CD14-positive monocyte (primary cell): ENCODE measurements around the gene ALDH7A1. TPM values are rescaled to one million over a fixed set of nuclear protein-coding genes. Genes with fewer than 3 reads are reported as not detected.
A peak's percentile ranks its signal among the peaks of the same experiment; 100 is the strongest.

Source experiments
- DNase-seq, 3 donors: peaks; one replicate each; pipeline ENCODE4 v3.0.0-alpha.2; 2011 to 2022
- H2AFZ ChIP-seq: 2 replicates; pipeline ENCODE4 v1.6.0; 2012; ENCODE audit warnings: mild to moderate bottlenecking, low read depth, low read length, inconsistent platforms; ENCODE audit not compliant: insufficient read depth, poor library complexity, severe bottlenecking
- H3K27ac ChIP-seq, 2 donors: 1 replicate in 1 of 2; 2 replicates in 1 of 2; pipeline ENCODE4 v1.5.1; 2012 to 2013; ENCODE audit warnings: low read length in 2 of 2, control low read depth in 1 of 2, inconsistent platforms in 1 of 2, low read depth in 1 of 2, mild to moderate bottlenecking in 1 of 2
- H3K27me3 ChIP-seq, 2 donors: one replicate each; pipeline versions ENCODE4 v1.6.0 to v1.6.1; 2011 to 2013; ENCODE audit warnings: low read length in 2 of 2; ENCODE audit not compliant: control insufficient read depth in 2 of 2, insufficient read depth in 2 of 2
- H3K36me3 ChIP-seq, 2 donors: replicated peaks in 1 of 2; 1 replicate in 1 of 2; 2 replicates in 1 of 2; pipeline versions ENCODE4 v1.5.1 to v1.6.1; 2012 to 2013; ENCODE audit warnings: low read length in 2 of 2, control low read depth in 1 of 2, inconsistent platforms in 1 of 2, mild to moderate bottlenecking in 1 of 2; ENCODE audit not compliant: insufficient read depth in 2 of 2, control insufficient read depth in 1 of 2
- H3K4me1 ChIP-seq, 2 donors: 1 replicate in 1 of 2; 2 replicates in 1 of 2; pipeline versions ENCODE4 v1.5.1 to v1.6.1; 2012 to 2013; ENCODE audit warnings: low read length in 2 of 2, control low read depth in 1 of 2, inconsistent platforms in 1 of 2, mild to moderate bottlenecking in 1 of 2, moderate library complexity in 1 of 2; ENCODE audit not compliant: insufficient read depth in 2 of 2, control insufficient read depth in 1 of 2
- H3K4me2 ChIP-seq: replicated peaks from 2 replicates; pipeline ENCODE3; 2012; ENCODE audit warnings: low read length, moderate library complexity, mild to moderate bottlenecking; ENCODE audit not compliant: poor library complexity, severe bottlenecking; ENCODE audit errors: extremely low read depth
- H3K4me3 ChIP-seq, 3 experiments: fragments of 200-600 bp in 1 of 3; sonication (generic) in 1 of 3; replicated peaks in 1 of 3; 1 replicate in 2 of 3; 2 replicates in 1 of 3; pipeline ENCODE4 v1.5.1; 2011 to 2013; ENCODE audit warnings: low read length in 3 of 3, mild to moderate bottlenecking in 3 of 3, control low read depth in 2 of 3, low read depth in 2 of 3, inconsistent platforms in 1 of 3, moderate library complexity in 1 of 3
- H3K79me2 ChIP-seq: 2 replicates; pipeline ENCODE4 v1.6.0; 2012; ENCODE audit warnings: mild to moderate bottlenecking, control low read depth, inconsistent platforms, low read length, moderate library complexity; ENCODE audit not compliant: insufficient read depth
- H3K9ac ChIP-seq: 2 replicates; pipeline ENCODE4 v1.6.0; 2017; ENCODE audit warnings: low read length, mild to moderate bottlenecking; ENCODE audit not compliant: insufficient read depth, poor library complexity, severe bottlenecking
- H3K9me3 ChIP-seq, 2 donors: replicated peaks in 1 of 2; 1 replicate in 1 of 2; 2 replicates in 1 of 2; pipeline versions ENCODE4 v1.5.1 to v1.6.1; 2012 to 2013; ENCODE audit warnings: low read length in 2 of 2, control low read depth in 1 of 2; ENCODE audit not compliant: control insufficient read depth in 1 of 2, insufficient read depth in 1 of 2
- H4K20me1 ChIP-seq: 2 replicates; pipeline ENCODE4 v1.6.0; 2012; ENCODE audit warnings: mild to moderate bottlenecking, low read length, control low read depth, moderate library complexity; ENCODE audit not compliant: insufficient read depth
- H3K27ac Mint-ChIP-seq, 7 donors: one replicate each; pipeline ENCODE4 v1.8.0; 2020; ENCODE audit warnings: mild to moderate bottlenecking in 7 of 7, mixed read lengths in 7 of 7, moderate library complexity in 6 of 7, inconsistent platforms in 2 of 7
- H3K27me3 Mint-ChIP-seq, 3 donors: one replicate each; pipeline ENCODE4 v1.8.0; 2021 to 2022; ENCODE audit warnings: low read depth in 3 of 3, mild to moderate bottlenecking in 3 of 3, mixed read lengths in 3 of 3, moderate library complexity in 3 of 3, inconsistent platforms in 1 of 3
- H3K36me3 Mint-ChIP-seq, 2 donors: one replicate each; pipeline ENCODE4 v1.8.0; 2020; ENCODE audit warnings: mixed read lengths in 2 of 2, inconsistent platforms in 1 of 2, mild to moderate bottlenecking in 1 of 2
- H3K4me1 Mint-ChIP-seq: one replicate; pipeline ENCODE4 v1.8.0; 2020; ENCODE audit warnings: mild to moderate bottlenecking, mixed read lengths
- H3K4me3 Mint-ChIP-seq, 2 donors: one replicate each; pipeline ENCODE4 v1.8.0; 2020; ENCODE audit warnings: mild to moderate bottlenecking in 2 of 2, mixed read lengths in 2 of 2, moderate library complexity in 1 of 2
- H3K9me3 Mint-ChIP-seq, 7 donors: one replicate each; pipeline ENCODE4 v1.8.0; 2020 to 2022; ENCODE audit warnings: mixed read lengths in 7 of 7, mild to moderate bottlenecking in 6 of 7, moderate library complexity in 6 of 7, inconsistent platforms in 2 of 7
- whole genome bisulfite sequencing: methylation state at CpG from one replicate; pipeline ENCODE4 v1.1.5; 2013; ENCODE audit warnings: missing lambda C conversion rate; ENCODE audit not compliant: insufficient coverage; 5-methylcytosine and 5-hydroxymethylcytosine counted together
- intact Hi-C, 2 donors: fragments of 100-400 bp; cut with micrococcal nuclease; formaldehyde crosslinking; loops; one replicate each; pipeline versions ENCODE4 v1.15.0 to v1.15.1; 2023
- polyA plus RNA-seq, 3 donors: library from polyadenylated mRNA; depleted of rRNA in 1 of 3; unstranded in 2 of 3; stranded (reverse) in 1 of 3; fragments of 300-500 nt in 2 of 3; fragments of >200 nt in 1 of 3; fragmentation: Illumina TruSeq in 2 of 3; gene quantifications; 1 replicate in 2 of 3; 2 replicates in 1 of 3; pipeline ENCODE4 v1.2.3, GENCODE V29; 2012 to 2021
- TF ChIP-seq, protein P1 (sequence below): fragments of 200-600 bp; IDR thresholded peaks from one replicate; pipeline ENCODE4 v1.8.0; 2022; ENCODE audit warnings: antibody characterized with exemption, mild to moderate bottlenecking

Gene ALDH7A1
- polyA plus RNA-seq, 3 donors: 0.44 to 0.67 (median 0.59) TPM

DNA sequence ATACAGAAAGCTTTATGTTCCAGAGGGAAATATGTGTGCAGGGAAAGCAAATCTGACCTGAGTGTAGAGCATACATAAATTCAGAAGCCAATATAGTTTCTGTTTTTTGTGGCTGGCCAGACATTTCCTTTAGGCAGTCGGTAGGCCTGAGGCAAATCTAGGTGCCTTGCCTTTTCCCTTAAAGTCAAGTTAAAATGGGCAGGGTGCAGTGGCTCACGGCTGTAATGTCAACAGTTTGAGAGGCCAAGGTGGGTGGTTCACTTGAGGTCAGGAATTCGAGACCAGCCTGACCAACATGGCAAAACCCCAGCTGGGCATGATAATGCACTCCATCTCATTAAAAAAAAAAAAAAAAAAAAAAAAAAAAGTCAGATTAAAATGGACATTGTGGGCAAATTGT, 36.9 kb upstream of the ALDH7A1 start:
- Mint-ChIP-seq H3K4me3 (no peak overlapping the region), H3K9me3 (no peaks in the 10 kb centered on the region), H3K4me1 (peaks cover 3% of the 10 kb centered on the region), H3K36me3 (peaks cover 2 to 7% of the 10 kb centered on the region in 2 donors), H3K27me3 (peaks cover 0 to 4% (median 2%) of the 10 kb centered on the region in 3 donors), H3K27ac (no peak overlapping the region)
- 75% methylated on average over 1 of the region's 3 CpGs for WGBS
- no peak for DNase-seq
- Histone ChIP-seq H3K36me3 (no peaks in the 10 kb centered on the region), H3K4me3 (no peak overlapping the region), H3K9me3 (no peaks in the 10 kb centered on the region), H3K9ac (no peak overlapping the region), H3K79me2 (no peaks in the 10 kb centered on the region), H3K4me1 (no peaks in the 10 kb centered on the region), H4K20me1 (no peaks in the 10 kb centered on the region), H3K27me3 (no peaks in the 10 kb centered on the region), H3K4me2 (no peak overlapping the region), H2AFZ (no peak overlapping the region), H3K27ac (no peak overlapping the region)
- TF ChIP-seq, protein P1, sequence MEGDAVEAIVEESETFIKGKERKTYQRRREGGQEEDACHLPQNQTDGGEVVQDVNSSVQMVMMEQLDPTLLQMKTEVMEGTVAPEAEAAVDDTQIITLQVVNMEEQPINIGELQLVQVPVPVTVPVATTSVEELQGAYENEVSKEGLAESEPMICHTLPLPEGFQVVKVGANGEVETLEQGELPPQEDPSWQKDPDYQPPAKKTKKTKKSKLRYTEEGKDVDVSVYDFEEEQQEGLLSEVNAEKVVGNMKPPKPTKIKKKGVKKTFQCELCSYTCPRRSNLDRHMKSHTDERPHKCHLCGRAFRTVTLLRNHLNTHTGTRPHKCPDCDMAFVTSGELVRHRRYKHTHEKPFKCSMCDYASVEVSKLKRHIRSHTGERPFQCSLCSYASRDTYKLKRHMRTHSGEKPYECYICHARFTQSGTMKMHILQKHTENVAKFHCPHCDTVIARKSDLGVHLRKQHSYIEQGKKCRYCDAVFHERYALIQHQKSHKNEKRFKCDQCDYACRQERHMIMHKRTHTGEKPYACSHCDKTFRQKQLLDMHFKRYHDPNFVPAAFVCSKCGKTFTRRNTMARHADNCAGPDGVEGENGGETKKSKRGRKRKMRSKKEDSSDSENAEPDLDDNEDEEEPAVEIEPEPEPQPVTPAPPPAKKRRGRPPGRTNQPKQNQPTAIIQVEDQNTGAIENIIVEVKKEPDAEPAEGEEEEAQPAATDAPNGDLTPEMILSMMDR: no peak
- intact Hi-C loops: no loop called here

DNA sequence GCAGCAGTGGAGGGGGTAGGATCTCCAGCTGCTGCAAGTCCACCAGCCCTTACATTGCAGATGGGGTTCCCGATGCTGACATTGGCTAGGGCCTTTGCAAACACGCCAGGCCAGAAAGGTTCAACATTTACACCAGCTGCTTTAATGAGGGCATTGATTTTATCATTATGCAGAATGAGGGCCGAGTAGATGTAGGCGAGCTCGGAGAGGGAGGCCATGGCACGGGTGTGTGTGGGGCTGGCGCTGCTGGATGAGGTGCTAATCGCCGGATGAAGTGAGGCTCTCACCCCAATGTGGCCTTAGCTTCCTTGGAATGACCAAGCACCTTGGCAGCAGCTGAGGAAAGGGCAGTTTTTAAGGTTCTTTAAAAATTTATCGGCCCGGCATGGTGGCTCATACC, 33.1 kb upstream of the ALDH7A1 start:
- Mint-ChIP-seq H3K4me1 (peaks cover 7% of the 10 kb centered on the region), H3K4me3 (no peak overlapping the region), H3K9me3 (no peaks in the 10 kb centered on the region), H3K36me3 (peaks cover 24 to 36% of the 10 kb centered on the region in 2 donors), H3K27ac (peak overlapping the region in 1 of 7 donors; percentile 12), H3K27me3 (peaks cover 0 to 4% (median 2%) of the 10 kb centered on the region in 3 donors)
- no peaks in the 10 kb centered on the region for H3K4me1 ChIP-seq
- no peaks in the 10 kb centered on the region for H4K20me1 ChIP-seq
- no peak overlapping the region for H3K9ac ChIP-seq
- H3K79me2 ChIP-seq: no peaks in the 10 kb centered on the region
- H3K4me3 ChIP-seq: no peak overlapping the region
- peaks cover 20 to 31% of the 10 kb centered on the region in 2 donors for H3K36me3 ChIP-seq
- H3K4me2 ChIP-seq: no peak overlapping the region
- no peak overlapping the region for H2AFZ ChIP-seq
- TF ChIP-seq, protein P1: no peak
- no peak overlapping the region for H3K27ac ChIP-seq
- H3K9me3 ChIP-seq: no peaks in the 10 kb centered on the region
- intact Hi-C loops: no loop called here
- no peaks in the 10 kb centered on the region for H3K27me3 ChIP-seq
- no peak for DNase-seq
- 98% methylated on average over 10 of the region's 11 CpGs for WGBS
